ENCODE results near the gene NAGA.
"Not testable (repeated sequence)": the region's sequence is repeated elsewhere in the genome, so short reads cannot be mapped to it uniquely, and the experiment has no call there.

The NAGA gene

DNA sequence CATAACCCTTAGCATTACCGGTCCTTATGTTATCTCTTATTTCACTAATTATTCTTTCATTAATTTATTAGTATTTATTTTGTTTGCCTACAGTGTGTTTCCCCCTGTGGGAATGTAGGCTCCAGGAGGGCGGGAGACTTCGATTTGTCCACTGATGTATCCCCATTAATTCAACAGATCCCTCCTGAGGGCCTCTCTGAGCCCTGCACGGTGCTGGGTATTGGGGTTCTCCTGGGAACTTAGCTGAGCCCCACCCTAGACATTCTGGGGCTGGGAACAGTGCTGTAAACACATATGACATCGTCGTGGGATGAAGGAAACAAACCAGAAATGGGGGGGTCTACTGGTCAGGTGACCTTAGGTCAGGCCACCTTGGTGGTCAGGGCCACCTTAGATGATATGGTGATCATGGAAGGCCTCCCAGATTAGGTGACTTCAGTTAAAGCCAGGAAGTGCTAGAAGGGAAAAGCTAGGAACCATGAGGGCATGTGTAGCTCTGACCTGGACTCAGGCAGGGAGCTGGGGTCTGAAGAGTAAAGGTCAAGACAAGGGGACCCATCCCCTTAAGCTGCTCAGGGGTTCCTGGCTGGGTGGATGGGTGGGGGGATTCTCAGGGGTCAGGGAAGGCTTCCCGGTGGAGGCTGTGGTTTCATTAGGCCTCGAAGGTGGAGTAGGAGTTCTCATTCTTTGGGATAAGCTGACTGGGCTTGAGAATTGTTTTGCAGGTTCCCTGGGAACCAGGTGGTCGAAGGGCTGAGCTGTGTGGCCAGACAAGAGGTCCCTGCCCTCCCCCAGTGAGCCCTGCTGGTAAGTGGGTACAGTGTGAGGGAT, 4.4 kb upstream of the NAGA start:
- no peak for DNase-seq

DNA sequence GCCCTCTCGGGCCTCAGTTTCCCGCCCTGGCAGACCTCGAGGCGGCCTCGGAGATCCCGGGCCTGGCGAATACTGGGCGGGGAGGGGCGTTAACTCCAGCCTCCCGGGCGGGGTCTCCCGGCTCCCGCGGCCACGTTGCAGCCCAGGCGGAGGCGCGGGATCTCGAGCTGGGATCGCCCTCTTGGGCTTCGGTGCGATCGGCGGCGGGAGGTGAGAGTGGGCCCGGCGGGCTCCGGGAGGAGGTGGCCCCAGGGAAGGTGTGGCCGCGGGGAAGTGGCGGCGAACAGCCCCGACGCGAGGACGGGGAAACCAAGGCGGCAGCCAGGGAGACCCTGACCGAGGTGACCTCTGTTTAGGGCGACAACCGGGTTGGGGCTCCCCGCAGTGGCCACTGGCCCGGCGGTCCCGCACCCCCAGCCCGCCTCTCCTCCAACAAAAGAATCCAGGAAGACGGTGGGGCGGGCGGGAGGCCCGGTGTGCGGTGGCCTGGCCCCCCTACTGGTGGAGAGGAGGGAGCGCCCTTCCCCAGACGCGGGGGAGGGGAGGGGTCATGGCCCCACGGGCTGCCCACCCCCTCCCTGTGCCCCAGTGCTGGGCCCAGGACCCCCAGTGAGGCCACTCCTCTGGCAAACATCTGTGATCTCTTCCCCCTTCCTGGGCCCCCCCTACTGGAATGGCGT, 3.7 kb upstream of the NAGA start, which contains the start of gene PHETA2:
Gene PHETA2 (plus strand): TSS at position 117 of the 680 bp plus-strand sequence. CDS start 3,046 bp downstream, outside the sequence.
- DNase-seq, result peak; percentile 49

DNA sequence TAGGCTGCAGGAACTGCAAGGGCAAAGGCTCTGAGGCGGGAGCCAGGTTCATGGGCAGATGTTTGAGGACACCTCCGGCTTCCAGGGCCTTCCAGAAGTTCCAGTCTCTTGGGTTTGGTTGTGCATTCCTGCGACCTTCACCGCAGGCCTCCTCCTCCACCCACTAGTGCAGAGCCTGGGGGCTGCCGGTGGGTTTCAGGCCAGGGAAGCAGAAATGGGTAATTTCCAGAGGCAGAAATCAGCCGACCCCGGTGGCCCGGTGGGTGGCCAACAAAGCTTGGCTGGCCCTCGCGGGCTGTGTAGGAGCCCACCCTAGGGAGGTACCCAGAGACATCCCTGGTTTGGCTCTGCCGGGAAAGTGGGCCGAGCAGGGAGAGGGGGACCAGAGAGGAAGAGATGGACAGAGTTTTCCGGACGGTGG, 3.0 kb upstream of the NAGA start:
- DNase-seq, result no peak

DNA sequence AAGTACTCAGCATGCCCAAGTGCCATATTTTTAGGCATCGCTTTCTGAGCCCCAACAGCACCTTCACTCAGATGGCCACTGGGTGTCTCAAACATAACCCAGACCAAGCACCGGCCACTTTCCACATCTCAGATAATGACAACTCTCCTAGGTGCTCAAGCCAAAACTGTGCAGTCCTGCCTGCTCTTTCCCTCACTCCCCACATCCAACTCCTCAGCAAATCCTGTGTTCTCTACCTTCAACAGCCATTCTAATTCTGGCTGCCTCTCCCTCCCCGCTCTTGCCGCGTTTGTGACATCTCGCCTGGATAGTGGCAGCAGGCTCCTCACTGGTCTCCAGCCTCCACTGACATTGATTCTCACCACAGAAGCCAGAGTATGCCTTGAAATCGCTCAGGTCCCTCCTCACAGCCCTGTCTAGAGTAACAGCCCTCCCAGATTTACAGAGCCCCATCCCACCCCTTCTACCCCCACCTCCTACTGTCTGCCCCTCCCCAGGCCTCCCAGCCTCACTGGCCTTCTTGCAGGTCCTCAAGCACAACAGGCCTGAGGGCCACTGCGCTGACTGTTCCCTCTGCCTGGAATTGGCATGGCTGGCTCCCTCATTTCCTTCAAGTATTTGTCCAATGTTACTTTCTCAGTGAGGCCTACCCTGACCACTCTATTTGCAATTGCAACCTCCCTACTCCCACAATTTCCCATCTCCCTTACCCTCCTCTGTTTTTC, 2.2 kb upstream of the NAGA start:
- DNase-seq, result peak; percentile 55

DNA sequence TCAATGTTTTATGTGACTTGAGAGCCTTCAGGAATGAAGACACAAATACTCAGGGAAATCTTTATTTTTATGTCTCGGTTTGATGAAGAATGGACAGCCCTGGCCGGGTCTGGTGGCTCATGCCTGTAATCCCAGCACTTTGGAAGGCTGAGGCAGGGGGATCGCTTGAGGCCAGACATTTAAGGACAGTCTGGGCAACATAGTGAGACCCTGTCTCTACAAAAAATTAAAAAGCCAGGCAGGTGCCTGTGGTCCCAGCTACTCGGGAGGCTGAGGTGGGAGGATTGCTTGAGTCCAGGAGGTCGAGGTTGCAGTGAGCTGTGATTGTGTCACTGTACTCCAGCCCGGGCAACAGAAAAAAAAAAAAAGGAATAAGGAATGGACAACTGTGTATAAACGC, 896 bp upstream of the NAGA start:
- DNase-seq, result not testable (repeated sequence)

DNA sequence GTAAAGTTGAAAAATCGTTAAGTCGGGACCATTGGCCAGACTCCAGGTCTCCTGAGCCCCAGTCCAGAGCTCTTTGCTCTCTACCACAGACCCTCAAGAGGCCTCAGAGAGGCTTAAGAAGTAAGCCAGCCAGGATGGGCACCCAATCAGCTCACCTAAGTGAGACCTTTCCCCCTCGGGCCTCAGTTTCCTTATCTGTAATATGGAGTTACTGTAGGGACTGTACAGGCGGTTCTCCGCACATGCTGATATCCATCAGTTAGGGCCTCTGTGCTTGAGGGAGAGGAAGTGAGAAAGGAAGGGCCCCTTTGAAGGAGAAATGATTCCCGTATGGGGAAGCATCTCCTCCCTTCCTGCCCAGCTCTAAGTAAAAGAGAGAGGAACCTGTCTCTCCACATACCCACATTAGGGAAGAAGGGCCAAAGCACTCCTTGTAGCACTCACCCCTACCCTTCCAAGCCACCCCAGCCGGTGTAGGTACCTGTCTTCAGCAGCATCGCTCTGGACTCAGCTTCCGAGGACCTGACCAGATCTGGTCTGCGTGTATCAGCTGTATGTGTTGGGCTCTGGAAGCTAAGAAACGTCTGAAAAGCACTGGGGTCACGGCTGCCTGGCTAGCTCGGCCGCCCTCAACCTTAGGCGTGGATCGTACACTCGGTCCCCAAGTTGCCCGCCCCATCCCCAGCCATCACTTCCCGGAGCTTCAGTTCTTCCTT, 653 bp downstream of the NAGA start:
- DNase-seq, result peak; percentile 45

DNA sequence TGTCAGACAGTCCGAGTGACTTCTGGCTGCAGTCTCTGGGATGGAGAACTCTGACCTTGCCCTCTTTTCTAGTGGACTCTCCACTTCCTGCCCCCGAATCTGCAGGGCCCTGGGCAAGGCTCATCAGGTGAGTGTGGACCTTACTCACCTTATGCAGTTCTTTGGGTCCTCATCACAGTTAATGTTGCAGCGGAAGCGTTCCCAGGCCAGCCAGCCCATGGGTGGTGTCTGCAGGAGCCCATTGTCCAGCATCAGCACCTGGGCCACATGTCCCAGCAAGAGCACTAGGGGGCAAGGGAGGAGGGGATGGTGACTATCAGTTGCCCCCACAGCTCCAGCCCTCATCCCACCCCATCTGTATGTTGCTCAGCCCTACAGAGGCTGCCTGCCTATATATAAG, 2.3 kb downstream of the NAGA start:
- no peak for DNase-seq

DNA sequence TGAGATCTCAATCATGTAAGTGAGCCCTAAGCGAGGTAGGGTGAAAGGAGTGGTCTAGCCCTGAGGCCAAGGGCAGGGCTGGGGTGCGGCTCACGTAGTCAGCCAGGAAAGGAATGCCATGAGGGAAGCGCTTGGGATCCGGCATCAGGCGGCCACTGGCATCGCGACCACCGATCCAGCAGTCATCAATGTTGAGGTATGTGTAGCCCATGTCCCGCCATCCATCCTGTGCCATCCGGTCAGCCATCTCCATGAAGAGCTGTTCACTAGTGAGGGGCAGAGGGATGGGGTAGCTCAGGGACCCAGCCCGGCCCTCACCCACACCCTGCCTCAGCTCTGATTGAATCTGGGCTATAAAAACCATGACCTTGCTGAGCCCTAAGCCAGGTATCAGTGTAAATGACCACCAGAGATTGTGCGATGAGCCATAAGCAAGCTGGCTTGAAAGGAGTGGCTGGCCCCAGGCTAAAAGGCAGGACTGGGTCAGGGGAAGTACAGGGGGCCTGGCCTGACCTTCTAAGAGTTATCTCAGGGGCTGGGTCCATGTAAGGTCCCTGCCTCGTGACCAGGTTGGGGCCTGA, 2.9 kb downstream of the NAGA start:
- DNase-seq, result no peak

DNA sequence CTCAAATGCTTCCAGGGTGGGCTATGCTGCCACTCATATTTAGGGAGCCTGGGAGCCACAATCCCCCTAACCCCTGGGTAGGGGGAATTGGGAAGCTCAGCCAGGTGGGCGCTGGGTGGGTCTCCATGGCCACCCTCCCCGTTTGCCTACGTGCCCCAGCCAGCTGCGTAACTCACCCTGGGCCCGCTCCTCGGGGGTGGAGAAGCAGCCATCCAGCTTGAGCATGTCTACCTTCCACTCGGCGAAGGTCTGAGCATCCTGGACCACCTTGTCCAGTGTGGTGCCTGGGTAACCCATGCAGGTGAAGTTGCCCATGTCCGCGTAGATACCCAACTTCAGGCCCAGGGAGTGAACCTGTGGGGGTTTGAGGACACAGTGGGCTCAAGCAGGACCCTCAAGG, 3.7 kb downstream of the NAGA start:
- no peak for DNase-seq

DNA sequence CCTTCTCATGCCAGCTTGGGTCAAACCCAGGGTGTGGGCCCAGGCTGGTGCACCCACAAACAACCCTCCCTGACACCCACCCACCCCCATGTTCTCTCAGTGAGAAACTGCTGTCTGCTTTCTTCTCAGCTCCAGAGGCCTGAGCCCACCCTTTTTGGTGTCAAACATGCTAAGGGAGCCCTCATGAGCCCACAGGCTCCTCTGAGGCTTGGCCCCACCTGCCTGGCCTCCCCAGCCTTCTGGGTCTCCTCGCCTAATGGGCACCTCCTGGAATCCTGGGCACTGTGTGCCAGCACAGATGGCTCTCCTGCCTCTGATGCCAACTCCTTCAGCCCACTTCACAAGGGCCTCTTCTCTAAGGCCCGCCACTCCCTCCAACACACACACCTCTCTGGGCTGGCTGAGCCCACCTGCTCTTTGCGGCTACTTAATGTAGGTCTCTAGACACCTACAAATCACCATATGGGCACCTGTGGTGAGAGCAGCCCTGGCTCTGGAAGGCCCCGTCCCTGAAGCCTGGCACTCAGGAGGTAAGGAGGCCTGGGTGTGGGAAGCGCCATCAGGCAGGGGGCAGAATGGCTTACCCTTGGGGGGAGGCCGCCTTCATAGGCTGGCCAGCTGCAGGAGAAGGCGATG, 4.4 kb downstream of the NAGA start:
- DNase-seq, result no peak

DNA sequence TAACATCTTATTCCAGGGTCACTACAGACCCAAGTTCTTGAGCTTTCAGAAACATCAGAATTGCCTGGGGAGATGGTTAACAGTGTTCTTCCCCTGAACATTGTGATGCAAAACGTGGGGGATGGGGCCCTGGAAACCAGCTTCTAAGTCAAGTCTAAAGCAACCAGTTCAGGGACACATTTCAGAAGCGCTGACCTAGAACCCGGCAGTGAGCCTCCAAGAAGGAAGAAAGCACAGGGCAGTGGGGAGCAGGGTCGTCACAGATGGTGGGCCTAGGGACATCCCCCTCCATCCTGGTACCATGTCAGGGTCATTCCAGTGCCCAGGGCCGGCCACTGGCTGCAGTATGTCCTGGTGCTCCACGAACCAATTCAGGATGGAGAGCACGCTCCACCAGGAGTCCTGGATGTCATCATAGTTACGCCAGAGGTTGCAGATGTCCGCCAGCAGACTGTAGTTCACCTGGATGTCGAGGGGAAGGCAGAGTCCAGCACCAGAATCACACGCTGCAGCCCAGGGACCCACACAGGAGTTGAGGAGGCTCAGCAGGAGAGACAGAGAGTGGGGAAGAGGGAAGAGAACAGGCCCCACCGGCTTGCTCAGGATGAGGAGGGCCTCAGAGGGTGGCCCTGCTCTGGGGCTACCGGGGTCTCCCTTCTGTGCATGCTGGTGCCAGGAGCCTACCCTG, 5.0 kb downstream of the NAGA start:
- no peak for DNase-seq

DNA sequence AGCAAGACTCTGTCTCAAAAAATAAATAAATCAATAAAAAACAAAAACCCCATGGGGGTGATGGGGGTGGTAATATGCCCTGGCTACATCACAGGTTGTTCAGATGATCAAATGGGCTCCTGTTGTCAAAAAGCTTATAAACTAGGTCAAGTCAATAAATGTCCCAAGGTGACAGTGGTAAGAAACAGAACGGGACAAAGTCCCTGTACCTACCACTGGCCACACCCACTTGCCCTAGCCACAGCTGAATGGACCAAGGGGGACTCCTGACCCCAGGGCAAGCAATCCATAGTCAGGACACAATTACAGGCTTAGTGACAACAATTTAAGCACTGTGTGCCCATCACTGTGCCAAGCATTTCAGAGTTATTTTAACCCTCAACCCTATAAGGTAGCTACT, 6.0 kb downstream of the NAGA start:
- DNase-seq, result no peak

DNA sequence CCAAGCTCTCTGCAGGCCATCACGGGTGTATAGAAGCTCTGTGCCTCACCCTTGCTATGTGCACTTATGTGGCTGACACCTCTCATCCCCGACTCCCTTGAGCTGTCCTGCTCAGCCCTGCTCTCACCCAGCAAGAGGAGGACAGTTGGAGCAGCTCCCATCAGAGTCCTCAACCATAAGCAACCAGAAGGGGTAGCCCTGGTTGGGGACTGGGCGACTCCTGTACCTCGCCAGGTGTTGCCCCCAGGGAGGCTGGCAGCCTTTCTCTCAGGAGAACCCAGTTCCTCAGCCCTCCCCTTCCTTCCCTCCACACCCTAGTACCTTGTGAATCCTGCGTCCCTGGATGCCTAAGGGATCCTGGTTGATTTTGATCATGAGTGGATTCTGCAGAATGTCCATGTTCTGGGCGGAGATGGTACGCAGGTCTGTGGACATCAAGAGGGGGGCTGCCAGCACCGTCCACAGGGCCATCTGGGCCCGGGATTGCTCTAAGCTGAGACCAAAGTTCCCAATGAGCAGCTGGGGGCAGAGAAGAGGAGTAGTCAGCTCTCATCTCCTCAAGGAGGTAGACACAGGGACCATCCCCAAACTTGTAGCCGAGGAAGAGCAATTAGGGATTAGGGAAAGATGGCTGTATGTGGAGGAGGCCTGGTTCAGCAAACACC, 8.0 kb downstream of the NAGA start:
- DNase-seq, result no peak

DNA sequence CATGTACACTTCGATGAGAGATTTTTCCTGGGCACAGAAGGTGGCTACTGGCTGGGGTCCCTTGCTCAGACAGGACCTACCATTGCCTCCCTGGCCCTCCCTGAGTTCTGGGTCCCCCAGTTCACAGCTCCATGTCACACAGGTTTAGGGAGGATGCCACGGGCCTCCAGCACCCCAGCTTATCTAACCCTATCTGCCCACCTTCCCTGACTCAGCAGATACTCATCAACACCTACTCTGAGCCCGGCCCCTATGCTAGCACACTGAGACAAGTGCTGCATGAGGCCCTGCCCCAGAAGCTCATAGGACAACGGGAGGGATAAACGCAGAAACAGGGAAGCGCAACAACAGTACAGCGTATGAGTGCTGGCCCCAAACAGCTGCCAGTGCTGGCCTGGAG, 9.6 kb downstream of the NAGA start:
- DNase-seq, result no peak

DNA sequence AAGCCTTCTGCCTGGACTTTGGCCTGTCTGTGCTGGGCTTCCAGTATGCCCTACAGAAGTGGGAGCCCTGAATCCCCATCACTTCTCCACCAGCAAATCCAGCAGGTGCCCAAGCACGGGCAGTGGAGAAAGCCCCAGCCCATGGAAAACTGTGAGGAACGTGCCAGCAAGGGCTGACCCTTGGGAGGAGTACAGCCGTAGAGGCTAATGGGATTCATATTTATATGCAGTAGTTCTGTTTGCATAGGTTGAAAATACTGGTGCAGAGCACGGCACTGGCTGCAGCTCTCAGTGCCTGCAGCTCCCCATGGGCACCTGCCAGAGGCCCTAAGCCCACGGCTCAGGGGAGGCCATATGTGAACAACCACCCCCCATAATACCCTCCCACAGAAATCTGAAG, 10.1 kb downstream of the NAGA start:
- no peak for DNase-seq

DNA sequence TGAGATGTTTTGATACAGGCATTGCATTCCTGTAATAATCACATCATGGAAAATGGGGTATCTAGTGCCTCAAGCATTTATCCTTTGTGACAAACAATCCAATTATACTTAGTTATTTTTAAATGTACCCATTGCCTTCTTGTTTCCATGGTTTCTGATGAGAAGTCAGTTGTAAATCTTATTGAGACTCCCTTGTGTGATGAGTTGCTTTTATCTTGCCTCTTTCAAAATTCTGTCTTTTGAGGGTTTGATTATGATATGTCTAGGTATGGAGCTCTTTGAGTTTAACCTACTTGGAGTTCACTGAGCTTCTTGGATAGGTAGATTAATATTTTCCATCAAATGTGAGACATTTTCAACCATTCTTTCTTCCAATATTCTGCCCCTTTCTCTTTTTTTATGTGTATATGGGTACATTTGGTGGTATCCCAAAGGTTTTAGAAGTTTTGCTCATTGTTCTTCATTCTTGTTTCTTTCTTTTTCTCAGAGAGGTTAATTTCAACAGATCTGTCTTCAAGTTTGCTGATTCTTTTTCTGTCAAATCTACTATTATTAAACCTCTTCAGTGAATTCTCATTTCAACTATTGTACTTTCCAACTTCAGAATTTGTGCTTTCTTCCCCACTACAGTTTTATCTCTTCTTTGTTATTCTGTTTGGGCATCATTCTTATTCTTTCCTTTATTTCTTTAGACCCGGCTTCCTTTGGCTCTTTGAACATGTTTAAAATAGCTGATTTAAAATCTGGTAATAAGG, 13.7 kb downstream of the NAGA start:
- DNase-seq, result no peak

DNA sequence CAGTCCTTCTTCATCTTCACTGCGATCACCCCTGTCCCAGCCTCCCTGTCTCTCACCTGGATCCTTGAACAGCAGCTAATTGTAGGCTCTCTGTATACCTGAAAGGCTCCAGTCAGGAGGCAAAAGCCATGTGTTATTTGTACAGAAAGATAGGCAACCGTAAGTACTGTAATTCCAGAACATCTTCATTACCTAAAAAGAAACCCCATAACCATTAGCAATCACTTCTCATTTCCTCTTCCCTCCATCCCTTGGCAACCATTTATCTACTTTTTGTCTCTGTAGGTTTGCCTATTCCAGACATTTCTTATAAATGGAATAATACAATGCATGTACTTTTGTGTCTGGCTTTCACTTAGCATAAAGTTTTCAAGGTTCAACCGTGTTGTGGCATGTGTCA, 17.8 kb downstream of the NAGA start:
- no peak for DNase-seq

DNA sequence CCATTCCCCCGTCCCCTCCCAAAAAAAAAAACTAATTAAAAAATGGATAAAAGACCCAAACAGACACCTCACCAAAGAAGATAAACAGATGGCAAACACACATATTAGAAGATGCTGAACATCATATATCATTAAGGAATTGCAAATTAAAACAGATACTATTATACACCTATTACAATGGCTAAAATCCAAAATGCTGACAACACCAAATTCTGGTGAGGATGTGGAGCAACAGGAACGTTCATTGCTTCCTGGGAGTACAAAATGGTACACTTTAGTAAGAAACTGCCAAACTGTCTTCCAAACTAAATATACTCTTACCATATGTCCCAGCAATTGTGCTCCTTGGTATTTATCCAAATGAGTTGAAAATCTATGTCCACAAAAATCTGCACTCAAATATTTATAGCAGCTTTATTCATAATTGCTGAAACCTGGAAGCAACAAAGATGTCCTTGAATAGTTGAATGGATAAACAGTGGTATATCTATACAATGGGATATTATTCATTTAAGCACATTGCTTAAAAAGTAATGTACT, 19.9 kb downstream of the NAGA start:
- no peak for DNase-seq

DNA sequence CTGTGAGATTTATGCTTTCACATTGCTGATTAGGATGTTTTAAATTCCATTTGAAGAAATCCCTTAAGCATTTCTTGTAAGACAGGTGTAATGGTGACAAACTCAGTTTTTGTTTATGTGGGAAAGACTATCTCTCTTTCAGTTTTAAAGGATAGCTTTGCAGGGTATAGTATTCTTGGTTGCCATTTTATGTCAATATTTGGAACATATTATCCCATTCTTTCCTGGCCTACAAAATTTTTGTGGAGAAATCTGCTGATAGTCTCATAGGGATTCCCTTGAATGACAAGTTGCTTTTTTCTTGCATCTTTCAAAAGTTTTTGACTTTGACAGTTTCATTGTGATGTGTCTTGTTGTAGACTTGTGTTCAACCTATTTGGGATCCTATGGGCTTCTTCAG, 28.8 kb downstream of the NAGA start:
- DNase-seq, result no peak

DNA sequence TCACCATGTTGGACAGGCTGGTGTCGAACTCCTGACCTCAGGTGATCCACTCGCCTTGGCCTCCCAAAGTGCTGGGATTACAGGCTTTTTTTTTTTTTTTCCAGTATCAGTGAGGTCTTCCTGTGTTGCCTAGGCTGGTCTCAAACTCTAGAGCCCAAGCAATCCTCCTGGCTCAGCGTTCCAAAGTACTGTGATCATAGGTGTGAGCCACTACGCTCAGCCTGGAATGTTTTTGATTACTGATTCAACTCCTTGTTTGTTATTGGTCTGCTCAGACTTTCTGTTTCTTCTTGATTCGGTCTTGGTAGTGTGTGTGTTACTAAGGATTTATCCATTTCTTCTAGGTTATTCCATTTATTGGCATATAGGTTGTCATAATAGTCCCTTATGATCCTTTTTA, 31.3 kb downstream of the NAGA start:
- DNase-seq, result no peak
